CD4-positive, alpha-beta T cell treated with Interleukin-4 for 1 hour (primary cell): Measurements from ENCODE around the gene CNTNAP2.
"Not testable (repeated sequence)": the region's sequence is repeated elsewhere in the genome, so short reads cannot be mapped to it uniquely, and the experiment has no call there.

Source experiments
- DNase-seq, 2 donors: peaks; one replicate each; pipeline ENCODE4 v3.0.0-alpha.2; 2020 to 2022

CNTNAP2 gene

GRCh38 chr7:148397551-148397950, 2280.9 kb downstream of the CNTNAP2 start:
- DNase-seq: no peak

- no peak for DNase-seq
Observed at GRCh38 chr7:148397985-148398384, 2281.4 kb downstream of the CNTNAP2 start.

- no peak for DNase-seq
Observed at GRCh38 chr7:148398844-148399365, 2282.3 kb downstream of the CNTNAP2 start.

- no peak for DNase-seq
Observed at GRCh38 chr7:148400101-148400500, 2283.5 kb downstream of the CNTNAP2 start.

- no peak for DNase-seq
Observed at GRCh38 chr7:148402159-148402558, 2285.6 kb downstream of the CNTNAP2 start.

- DNase-seq: no peak
Observed at GRCh38 chr7:148403466-148403993, 2286.9 kb downstream of the CNTNAP2 start.

- no peak for DNase-seq
Observed at GRCh38 chr7:148408307-148408706, 2291.7 kb downstream of the CNTNAP2 start.

- no peak for DNase-seq
Observed at GRCh38 chr7:148410905-148411304, 2294.3 kb downstream of the CNTNAP2 start.

- DNase-seq: no peak
Observed at GRCh38 chr7:148412691-148413090, 2296.1 kb downstream of the CNTNAP2 start.

- no peak for DNase-seq
Observed at GRCh38 chr7:148419856-148420832, 2303.5 kb downstream of the CNTNAP2 start.

GRCh38 chr7:148422030-148422429, 2305.4 kb downstream of the CNTNAP2 start:
- no peak for DNase-seq

GRCh38 chr7:148426393-148426792, 2309.8 kb downstream of the CNTNAP2 start:
- not testable (repeated sequence) for DNase-seq

GRCh38 chr7:148430690-148431089, 2314.1 kb downstream of the CNTNAP2 start:
- not testable (repeated sequence) for DNase-seq

- no peak for DNase-seq
Observed at GRCh38 chr7:148433521-148434180, 2317.1 kb downstream of the CNTNAP2 start.

- no peak for DNase-seq
Observed at GRCh38 chr7:148434181-148434757, 2317.7 kb downstream of the CNTNAP2 start.

- no peak for DNase-seq
Observed at GRCh38 chr7:148434887-148435286, 2318.3 kb downstream of the CNTNAP2 start.

GRCh38 chr7:148435715-148436114, 2319.1 kb downstream of the CNTNAP2 start:
- no peak for DNase-seq

- no peak for DNase-seq
Observed at GRCh38 chr7:148436135-148436534, 2319.5 kb downstream of the CNTNAP2 start.

- DNase-seq: no peak
Observed at GRCh38 chr7:148436571-148436970, 2320.0 kb downstream of the CNTNAP2 start.

GRCh38 chr7:148437043-148437442, 2320.4 kb downstream of the CNTNAP2 start:
- no peak for DNase-seq

- DNase-seq: no peak
Observed at GRCh38 chr7:148442141-148442655, 2325.6 kb downstream of the CNTNAP2 start.

- no peak for DNase-seq
Observed at GRCh38 chr7:148442933-148443332, 2326.3 kb downstream of the CNTNAP2 start.
